K562 (cell line): Measurements from ENCODE around the gene RNF166.

Experiments used
- CHD1 ChIP-seq: fragments of 200-600 bp; sonication (generic); IDR thresholded peaks from one replicate; pipeline ENCODE4 v1.6.1; 2012; ENCODE audit warnings: mild to moderate bottlenecking, moderate library complexity, low read length, inconsistent platforms
- ELF4 ChIP-seq: fragments of 450-650 bp; formaldehyde crosslinking; IDR thresholded peaks from 2 replicates; pipeline ENCODE4 v1.4.0; 2022; ENCODE audit warnings: missing genetic modification characterization
- EP300 ChIP-seq: IDR thresholded peaks from 2 replicates; pipeline ENCODE4 v1.6.1; 2012; ENCODE audit warnings: low read length, improper control_type of control experiment
- EP400 ChIP-seq: fragments of 450-650 bp; IDR thresholded peaks from 2 replicates; pipeline ENCODE4 v1.6.1; 2017; ENCODE audit warnings: antibody characterized with exemption, mild to moderate bottlenecking, moderate library complexity
- ETV5 ChIP-seq: sonication (generic); formaldehyde crosslinking; IDR thresholded peaks from 2 replicates; pipeline ENCODE4 v1.4.0; 2020; ENCODE audit warnings: low read depth, mild to moderate bottlenecking, missing genetic modification reagents
- MAFK ChIP-seq: IDR thresholded peaks from 2 replicates; pipeline ENCODE4 v1.6.1; 2011; ENCODE audit warnings: low read length, improper control_type of control experiment
- MEF2A ChIP-seq: IDR thresholded peaks from 2 replicates; pipeline ENCODE4 v1.6.1; 2011; ENCODE audit warnings: low read depth, mild to moderate bottlenecking, low read length, moderate library complexity; ENCODE audit not compliant: control insufficient read depth
- NELFE ChIP-seq: IDR thresholded peaks from 2 replicates; pipeline ENCODE4 v1.6.1; 2011; ENCODE audit warnings: mild to moderate bottlenecking; ENCODE audit not compliant: insufficient read depth, insufficient read length
- POLR2A ChIP-seq: fragments of 450-650 bp; conservative IDR thresholded peaks from 2 replicates; pipeline ENCODE4 v1.6.1; 2016
- REST ChIP-seq, 2 experiments: fragments of 450-650 bp; formaldehyde crosslinking in 1 of 2; IDR thresholded peaks; 2 replicates each; pipeline versions ENCODE4 v1.4.0 to v1.6.1; 2014 to 2020; ENCODE audit warnings: mild to moderate bottlenecking in 2 of 2, borderline replicate concordance in 1 of 2, low read depth in 1 of 2
- RUNX1 ChIP-seq: sonication (generic); IDR thresholded peaks from 2 replicates; pipeline ENCODE4 v1.6.1; 2016; ENCODE audit warnings: antibody characterized with exemption, low read depth
- SP1 ChIP-seq: sonication (generic); formaldehyde crosslinking; IDR thresholded peaks from 2 replicates; pipeline ENCODE4 v1.8.1; 2022; ENCODE audit warnings: mild to moderate bottlenecking, missing genetic modification reagents
- ZNF121 ChIP-seq: sonication (generic); formaldehyde crosslinking; conservative IDR thresholded peaks from 2 replicates; pipeline ENCODE4 v1.8.0; 2022; ENCODE audit warnings: missing genetic modification reagents

GRCh38 chr16:88740727-88741055, 34.5 kb upstream of the RNF166 start:
- no peak for TF ChIP-seq NELFE
- no peak for TF ChIP-seq EP400
- no peak for TF ChIP-seq POLR2A
- no peak for TF ChIP-seq EP300
- no peak for TF ChIP-seq ZNF121 (CRISPR knock-in tag)
- no peak for TF ChIP-seq ELF4 (CRISPR knock-in tag)
- no peak for TF ChIP-seq CHD1
- no peak for TF ChIP-seq MEF2A
- no peak for TF ChIP-seq RUNX1
- no peak for TF ChIP-seq REST (IDR thresholded peaks at IDR 0.05; ENCODE audit: borderline replicate concordance)
- no peak for TF ChIP-seq REST (CRISPR knock-in tag; IDR thresholded peaks at IDR 0.05; ENCODE audit: low read depth)
- TF ChIP-seq SP1 (CRISPR knock-in tag) = no peak
- TF ChIP-seq ETV5 (CRISPR knock-in tag) = no peak
- TF ChIP-seq MAFK = no peak
